ENCODE measurements around the gene KIAA1671.

KIAA1671 gene

DNA sequence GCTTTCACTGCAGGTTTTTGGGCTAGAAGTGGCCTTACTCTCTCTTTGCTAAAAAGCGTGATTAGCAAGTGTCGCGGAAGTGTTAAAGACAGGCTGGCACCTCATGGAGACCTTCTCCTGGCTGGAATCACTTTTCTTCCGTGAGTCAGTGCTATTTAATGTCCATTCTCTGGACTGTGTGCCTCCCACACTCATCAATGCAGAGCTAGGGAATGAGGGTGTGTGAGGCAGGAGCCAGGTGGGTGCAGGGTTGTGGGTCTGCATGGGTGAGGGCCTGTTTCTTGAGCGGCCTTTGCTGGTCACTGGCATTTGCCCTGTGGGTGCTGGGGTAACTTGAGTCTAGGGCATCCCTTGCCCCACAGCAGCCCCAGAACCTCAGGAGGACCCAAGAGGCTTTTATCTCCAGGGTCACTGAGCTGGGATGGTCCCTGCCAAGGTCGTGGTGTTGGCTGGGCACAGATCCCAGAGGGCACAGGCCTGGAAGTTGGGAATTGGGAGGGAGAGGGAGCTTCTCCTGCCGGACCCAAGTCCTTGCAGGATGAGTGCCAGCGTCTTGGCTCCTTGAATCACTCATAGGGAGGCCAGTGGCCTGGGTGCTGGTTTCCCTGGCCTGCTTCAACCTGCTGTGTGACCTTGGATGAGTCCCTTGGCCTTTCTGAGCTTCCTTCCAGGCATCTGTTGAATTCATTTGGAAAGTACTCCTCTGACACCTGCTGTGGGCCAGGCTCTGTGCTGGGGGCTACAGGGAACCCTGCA lies 30.0 kb downstream of the KIAA1671 start:
- DNase-seq: no peak

DNA sequence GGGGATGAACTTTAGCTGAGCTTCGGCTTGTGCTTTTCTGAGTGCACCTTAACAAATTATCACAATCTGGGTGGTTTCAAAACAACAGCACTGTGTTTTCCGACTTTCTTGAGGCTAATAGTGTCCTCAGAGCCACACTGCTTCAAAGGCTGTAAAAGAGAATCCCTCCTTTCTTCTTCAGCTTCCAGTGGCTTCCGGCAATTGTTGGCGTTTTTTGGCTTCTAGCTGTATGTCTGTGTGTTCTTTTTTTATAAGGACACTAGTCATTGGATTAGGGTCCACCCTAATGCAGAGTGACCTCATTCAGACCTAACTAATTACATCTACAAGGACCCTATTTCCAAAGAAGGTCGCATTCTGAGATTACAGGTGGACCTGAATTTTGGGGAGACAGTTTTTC lies 30.6 kb downstream of the KIAA1671 start:
- no peak for DNase-seq

DNA sequence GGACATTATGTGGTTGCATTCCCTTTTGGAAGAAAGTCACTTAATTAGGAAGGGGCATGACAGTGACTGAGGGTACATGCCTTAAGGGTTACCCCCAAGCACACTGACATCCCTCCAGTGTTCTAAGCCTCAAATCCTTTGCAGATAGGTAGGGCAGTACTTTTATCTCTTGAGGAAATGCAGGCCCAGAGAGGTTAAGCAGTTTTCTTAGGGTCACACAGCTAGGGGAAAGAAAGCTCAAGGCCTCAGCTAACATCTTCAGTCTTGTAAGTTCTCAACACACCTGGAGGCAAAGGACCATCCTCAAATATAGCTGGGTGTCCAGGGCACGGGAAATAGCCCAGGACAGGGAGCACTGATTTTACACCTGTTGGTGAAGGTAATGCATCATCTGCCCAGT lies 31.6 kb downstream of the KIAA1671 start:
- DNase-seq: no peak

DNA sequence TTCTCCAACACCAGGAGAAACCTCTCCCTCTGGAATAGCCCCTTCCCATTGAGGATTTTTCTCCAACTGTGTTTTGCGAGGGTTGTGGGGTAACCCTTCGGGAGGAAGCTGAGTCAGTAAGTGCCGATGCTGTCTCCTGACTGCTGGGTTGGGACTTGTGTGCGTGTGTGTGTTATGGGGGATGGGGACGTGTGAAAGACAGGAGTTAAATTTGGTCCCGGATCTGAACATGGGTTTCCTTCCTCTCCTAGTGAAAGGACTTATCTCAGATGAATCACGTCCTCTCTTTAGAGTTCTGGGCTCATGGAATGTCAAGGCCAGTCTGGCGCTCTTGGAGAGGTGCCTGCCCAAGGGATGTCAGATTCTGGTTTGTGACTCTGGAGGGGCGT lies 33.3 kb downstream of the KIAA1671 start:
- no peak for DNase-seq

DNA sequence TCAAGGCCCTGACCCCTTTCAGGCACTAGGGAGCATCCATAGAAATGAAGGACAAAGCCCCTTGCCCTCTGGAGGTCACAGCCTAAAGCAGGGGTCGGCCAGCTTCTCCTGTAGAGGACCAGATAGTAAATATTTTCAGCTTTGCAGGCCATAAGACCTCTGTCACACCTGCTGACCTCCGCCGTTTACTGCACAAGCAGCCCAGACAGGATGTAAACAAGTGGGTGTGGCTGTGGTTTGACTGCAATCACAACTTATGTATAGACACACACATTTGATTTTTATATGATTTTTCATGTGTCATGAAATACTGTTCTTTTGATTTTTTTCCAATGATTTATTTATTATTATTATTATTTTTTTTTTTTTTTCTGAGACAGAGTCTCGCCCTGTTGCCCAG lies 34.3 kb downstream of the KIAA1671 start:
- DNase-seq: no peak

DNA sequence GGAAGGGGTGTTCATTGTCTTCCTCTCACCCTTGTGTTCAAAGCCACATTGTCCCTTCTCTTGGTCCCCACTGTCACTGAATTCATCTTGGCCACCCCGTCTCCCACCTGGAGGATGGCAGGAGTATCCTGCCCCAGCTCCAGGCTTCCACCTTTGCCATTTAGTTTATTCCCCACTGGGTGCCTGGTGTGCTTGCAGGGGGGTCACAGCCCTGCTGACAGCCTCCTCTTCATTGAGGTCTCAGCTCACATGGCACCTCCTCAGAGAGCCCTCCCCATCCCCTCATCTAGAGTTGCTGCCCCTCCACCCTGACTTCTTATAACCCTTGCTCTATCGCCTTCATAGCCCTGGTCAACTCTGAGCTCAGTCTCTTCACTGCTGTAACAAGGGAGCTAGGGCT lies 36.6 kb downstream of the KIAA1671 start:
- DNase-seq: no peak

DNA sequence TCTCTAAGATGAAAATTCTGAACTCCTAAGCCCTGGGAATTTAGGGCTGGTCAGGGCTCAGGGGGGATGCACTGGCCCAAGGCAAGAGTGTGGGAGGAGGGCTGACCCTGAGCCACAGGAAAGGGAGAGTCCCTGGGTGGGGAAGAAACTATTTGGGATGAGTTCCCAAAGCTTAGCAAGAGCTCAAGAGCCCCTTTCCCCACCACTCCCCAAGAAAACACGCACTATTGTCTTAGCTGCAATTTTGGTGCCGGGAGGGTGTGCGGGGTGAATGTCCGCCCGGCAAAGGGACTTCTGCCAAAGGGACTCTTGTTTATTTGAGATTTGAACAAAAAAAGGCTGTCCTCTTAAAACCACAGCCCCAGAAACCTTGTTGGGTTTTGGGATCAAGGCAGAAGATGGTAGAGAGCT lies 37.0 kb downstream of the KIAA1671 start:
- no peak for DNase-seq

DNA sequence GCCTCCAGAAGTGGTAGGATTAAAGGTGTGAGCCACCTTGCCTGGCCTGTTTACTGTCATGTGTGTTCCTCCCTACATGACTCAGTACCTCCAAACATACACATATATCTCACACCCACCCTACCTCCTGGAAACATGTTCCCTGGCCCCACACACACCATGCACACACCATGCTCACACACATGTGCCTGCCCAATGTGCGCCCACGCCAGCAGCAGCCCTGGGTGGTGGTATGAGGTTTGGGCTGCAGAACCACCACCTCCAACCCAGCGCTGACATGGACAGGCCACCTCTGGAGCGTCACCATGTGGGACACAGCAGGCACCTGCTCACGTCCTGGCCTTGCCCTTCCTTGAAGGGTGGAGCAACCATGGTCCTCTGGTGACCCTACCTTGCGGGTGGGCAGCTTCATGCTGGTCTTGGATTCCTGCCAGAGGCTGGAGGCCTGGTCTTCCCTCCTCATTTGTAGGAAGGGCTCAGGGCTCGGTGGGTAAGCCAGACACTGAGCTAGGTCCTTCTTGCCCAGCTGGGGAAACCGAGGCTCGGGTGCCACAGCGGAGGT lies 37.9 kb downstream of the KIAA1671 start:
- DNase-seq: no peak

DNA sequence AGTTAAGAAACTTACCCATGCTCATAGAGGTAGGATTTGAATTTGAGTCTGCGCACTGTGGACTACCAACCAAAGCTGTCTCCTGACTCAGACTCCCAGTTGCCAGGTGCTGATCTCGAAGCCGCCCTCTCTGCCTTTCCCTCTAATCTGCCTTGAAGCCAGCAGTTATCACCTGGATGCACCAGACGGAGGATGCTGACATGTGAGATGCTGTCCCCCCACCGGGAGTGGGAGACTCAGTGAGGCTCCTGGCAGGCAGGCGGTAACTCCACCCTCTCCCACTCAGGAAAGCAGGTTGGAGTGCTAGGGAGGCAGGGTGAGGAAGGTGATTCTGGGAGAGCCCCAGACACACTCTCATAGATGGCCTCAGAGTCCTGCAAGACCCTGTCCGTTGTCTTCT lies 40.4 kb downstream of the KIAA1671 start:
- peak; percentile 55 for DNase-seq

DNA sequence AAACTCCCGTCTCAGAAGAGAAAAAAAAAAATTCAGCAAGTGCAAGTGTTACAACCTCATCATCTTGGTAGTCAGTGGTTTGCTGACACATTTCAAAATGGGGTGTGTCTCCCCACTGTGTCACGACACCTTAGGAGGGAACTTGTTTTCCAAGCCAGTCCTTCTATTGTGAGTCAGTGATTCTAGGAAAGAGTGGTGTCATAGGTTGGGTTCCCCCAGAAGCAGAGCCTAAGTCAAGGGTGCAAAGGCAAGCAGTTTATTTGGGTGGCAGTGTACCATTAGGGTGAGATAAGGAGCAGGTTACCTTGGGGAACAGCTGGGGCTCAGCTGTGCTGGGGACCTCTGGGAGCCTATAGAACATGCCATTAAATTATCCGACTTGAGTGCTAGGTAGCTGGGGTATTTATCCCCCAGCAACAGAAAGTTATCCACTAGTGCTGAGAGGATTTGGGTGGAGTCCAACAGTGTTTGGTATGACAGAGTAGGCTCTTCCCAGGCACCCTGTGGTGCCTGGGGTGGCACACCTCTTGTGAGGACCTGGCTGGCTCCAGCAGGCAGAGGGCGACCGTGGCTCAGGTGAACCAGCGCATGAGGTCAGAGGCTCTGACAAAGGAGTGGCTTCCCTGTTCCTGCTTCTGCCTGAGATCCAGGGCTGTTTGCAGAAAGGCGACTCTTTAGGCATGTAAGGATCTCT lies 41.7 kb downstream of the KIAA1671 start:
- peak; percentile 62 for DNase-seq

DNA sequence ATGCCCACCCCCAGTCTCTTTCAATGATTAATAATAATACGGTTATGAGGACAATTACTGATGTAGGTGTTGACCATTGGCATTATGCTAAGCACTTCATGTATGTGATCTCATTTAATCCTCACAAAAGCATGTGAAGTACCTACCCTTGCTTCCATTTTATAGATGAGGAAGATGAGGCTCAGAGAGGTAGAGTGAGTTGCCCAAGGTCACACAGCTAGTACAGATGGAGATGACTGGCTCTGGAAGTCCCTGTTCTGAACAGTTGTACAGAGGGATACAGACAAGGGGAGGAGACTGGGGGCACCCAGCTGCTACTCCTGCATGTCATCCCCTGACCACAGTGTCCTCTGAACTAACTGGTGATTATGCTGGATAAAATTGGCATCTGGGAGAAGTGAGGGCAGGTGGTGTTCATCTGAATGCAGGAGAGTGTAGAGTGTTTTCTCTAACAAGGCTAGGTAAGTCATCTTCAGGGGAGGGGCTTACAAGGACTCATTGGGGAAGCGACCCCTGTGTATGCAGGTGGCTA lies 43.2 kb downstream of the KIAA1671 start:
- no peak for DNase-seq

DNA sequence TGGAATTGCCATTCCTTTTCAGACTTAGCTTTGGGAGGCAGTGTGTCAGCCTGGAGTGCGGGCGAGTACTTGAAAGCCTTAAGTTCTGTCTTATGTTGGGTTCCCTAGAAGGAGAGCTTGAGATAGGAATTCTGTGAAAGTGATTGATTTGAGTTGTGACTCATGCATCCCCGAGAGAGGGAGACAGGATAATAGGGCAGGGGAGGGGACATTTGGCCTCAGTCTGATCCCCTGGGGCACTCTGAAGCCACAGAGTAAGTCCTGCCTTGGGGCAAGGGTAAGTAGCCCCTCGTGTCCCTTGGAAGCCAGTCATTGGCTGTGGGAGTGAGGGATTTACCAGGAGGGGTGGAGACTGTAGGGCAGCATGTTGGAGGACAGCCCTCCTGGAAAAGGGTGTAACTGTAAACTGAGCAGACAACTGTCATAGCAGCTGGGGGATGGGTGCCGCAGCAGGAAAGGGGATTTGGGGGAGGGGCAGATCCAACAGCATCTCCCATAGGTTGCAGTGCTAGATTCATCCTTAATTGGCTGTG lies 44.0 kb downstream of the KIAA1671 start:
- DNase-seq: peak; percentile 78

DNA sequence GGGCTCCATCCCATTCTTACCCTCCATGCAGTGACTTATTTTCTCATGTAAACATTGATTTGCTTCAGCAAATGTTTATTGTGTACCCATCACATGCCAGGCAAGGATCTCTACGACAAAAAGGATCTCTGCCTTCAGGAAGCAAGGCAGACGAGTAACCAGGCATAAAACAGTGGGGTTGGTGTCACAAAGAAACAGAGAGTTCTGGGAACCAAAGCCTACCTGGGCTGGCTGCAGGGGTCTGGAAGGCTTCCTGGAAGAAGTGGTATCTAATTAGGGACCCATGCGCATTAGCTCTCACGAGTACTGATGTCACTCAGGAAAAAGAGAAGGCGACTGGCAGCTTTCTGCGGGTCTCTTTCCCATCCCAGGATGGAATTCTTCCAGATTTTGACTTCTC lies 44.5 kb downstream of the KIAA1671 start:
- DNase-seq: no peak

DNA sequence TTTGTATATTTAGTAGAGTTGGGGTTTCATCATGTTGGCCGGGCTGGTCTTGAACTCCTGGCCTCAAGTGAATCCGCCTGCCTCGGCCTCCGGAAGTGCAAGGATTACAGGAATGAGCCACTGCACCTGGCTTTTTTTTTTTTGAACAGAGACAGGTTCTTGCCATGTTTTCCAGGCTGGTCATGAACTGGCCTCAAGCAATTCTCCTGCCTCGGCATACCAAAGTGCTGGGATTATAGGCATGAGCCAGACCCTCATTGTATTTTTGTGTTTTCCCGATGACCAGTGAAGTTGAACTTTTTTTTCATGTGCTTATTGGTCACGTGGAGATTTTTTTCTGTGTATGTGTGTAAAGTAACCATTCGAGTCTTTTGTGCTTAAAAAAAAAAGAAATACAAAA lies 48.2 kb downstream of the KIAA1671 start:
- DNase-seq: no peak

DNA sequence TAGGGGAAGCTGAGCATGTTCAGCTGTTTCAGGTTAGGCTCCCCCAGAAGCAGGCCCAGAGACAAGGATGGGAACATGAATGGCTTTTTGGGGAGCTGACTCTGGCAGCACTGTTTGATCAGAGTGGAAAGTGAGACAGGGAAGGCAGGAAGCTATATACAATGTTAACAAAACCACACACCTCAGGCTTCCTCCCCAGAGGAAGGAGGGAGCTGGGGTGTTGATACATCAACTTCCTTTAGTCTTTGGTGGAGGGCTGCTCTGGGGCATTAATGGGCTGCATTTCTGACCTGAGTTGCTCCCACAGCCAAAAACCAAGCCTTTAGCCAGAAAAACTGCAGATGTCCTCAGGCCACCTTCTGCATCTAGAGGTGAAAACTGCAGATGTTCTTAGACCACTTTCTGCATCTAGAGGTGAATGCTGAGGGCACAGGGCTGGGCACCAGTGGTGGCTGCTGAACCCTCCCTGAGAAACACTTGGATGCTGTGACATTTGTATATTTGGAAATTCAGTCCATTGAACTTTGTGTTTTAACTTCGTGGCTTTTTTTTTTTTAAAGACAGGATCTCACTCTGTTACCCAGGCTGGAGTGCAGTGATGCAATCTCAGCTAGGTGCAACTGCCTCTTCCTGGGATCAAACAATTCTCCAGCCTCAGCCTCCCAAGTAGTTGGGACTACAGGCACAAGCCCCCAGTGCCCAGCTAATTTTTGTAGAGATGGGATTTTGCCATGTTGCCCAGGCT lies 49.9 kb downstream of the KIAA1671 start:
- DNase-seq: no peak

DNA sequence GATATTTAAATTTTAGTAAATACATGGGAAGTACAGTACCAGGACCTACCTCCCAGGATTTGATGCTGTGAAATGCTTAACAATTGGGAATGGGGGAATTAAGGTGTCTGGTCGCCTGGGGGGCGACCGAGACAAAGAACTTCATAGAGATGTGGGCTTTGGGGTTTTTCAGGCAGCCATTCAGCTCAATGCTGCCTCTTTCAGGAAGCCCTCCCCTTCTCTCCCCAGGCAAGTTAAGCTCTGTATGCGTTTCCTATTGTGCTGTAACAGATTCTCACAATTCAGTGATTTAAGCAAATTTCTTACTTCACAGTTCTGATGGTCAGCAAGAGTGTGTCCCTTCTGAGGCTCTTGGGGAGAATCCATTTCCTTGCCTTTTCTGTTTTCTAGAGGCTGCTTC lies 53.8 kb downstream of the KIAA1671 start:
- no peak for DNase-seq

DNA sequence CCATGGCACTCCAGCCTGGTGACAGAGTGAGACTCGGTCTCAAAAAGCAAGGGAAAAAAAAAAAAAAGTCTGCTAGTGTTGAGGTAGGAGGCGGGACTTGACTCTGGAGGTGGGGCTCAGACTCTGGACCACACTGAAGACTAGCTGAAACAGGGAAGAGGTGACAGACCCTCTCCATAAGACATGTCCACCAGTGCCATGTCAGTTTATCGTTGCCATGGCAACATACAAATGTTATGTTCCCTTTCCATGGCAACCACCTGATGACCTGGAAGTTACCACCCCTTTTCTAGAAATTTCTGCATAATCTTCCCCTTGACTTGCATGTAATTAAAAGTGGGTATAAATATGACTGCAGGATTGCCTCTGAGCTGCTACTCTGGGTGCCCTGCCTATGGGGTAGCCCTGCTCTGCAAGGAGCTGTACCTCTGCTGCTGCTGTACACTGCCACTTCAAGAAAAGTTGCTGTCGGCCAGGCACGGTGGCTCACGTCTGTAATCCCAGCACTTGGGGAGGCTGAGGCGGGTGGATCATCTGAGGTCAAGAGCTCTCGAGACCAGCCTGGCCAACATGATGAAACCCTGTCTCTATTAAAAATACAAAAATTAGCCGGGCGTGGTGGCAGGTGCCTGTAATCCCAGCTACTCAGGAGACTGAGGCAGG lies 55.1 kb downstream of the KIAA1671 start:
- no peak for DNase-seq

DNA sequence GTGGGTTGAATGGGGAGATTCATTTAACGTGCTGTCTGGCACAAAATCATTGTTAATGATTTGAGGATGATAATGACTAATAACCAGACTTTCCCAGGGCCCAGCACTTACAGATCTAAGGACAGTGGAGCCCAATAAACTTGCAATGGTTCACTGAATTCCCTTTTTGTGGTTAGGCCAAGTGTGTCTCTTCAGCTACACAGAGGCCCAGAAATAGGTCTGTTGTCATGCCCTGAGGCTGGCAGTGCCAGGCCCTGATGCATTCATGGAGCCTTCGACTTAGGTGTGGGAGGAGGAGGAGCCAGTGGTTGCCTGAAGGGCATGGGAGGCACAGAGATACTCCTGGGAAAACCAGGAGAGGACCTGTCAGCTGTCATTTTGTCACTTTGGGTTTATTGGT lies 56.1 kb downstream of the KIAA1671 start:
- DNase-seq: no peak

DNA sequence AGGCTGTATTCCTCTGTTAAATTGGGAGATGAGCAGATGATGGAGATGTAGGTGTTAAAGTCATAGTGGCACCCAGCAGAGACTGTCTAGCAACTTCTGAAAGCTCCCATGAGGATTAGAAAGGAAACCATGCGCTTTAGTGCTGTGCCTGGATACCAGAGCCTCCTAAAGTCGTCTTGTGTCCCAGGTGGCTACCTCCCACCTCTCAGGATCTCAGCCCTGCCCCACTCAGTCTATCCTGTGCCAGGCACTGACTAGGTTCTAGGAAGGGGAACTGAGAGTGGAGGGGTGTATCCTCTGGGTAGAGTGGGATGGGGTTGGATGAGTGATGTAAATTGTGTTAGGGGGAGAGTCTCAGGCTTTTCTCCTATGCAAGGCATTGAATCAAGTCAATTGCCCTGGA lies 60.2 kb downstream of the KIAA1671 start:
- DNase-seq: no peak

DNA sequence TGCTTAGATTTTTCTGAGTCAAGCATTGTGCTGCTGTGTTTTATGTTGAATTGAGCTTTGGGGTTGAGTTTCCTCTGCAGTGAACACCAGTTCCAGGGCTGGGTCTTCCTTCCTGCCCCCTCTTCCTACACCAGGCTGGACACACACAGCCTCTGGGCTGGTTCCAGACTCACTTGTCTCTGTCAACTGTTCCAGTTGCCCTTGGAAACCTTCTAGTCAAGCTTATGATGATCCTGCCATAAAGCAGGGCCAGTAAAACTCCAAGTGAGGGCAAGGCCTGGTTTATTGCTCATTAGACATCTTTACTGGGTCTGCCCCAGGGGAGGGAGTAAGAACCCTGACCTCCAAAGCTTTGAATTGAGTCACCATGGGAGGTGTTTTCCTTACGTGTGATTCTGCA lies 61.1 kb downstream of the KIAA1671 start:
- no peak for DNase-seq

DNA sequence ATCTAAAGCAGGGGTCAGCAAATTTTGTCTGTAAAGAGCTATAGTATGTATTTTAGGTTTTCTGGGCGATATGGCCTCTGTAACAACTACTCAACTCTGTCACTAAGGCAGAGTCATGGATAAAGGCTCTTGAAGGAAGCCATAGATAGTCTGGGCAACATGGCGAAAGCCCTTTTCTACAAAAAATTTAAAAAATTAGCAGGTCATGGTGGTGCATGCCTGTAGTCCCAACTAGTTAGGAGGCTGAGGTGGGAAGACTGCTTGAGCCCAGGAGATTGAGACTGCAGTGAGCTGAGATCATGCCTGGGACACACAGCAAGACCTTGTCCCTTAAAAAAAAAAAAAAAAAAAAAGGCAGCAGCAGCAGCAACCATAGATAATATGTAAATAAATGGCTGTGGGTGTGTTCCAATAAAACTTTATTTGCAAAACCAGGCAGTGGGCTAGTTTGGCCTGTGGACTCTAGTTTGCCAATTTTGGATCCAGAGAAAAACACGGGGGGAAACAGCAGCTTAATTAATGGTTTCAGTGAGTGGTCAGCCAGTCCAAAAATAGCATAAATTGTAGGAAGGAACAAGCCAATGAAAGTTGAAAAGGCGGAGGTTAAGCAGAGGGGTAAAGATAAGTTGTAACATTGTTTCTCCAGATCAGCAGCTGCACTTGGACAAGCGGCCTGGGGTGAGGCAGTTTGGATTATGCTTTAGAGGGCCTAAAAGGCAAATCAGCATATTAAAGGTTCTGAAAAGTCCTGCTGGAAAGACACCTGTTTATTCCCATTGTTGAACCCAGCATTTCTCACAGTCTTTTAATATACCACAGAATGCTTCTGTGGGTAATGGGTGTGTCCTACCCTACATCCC lies 62.6 kb downstream of the KIAA1671 start:
- DNase-seq: no peak

DNA sequence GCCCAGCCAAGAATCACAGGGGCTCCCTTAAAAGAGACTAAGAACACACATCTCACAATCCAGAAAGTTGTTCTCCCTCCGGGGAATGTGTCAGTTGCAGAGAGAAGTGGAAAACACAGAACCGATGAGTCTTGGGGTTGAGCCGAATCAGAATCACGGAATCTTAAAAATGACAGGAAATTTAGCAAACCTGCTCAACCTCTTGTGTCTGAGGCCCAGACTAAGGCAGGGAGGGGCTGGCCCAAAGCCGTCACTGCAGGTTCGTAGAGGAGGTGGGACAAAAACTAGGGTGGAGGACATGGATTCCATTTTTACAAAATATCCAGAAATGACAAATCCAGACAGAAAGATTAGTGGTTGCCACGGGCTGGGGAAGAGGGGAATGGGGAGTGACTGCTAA lies 63.8 kb downstream of the KIAA1671 start:
- DNase-seq: no peak
